HCT116 (cell line): ENCODE results near the gene DOCK4. TPM values are rescaled to one million over a fixed set of nuclear protein-coding genes. Genes with fewer than 3 reads are reported as not detected.

Experiments used
- ATAC-seq: fragments of 200-7000 bp; cut with Tn5 transposase; 2 replicates; pipeline ENCODE4 v1.9.1; 2020; ENCODE audit warnings: mild to moderate bottlenecking, moderate library complexity
- BruUV-seq: library from RNA; stranded (reverse); fragments of 400-500 nt; replicated peaks from 2 replicates; lab custom pipeline; 2021; lab: Mats Ljungman, UMichigan
- CTCF ChIA-PET: fragments of 300-600 bp; sonication (Branson Sonifier 250); formaldehyde crosslinking; loops from one replicate; lab custom pipeline; 2021; ENCODE audit warnings: antibody characterized with exemption; lab: Charles Lee
- POLR2A ChIA-PET: fragments of 300-600, 350-600 bp; sonication (Branson Sonifier 250); formaldehyde crosslinking; loops from one replicate; lab custom pipeline; 2021; ENCODE audit warnings: antibody characterized with exemption; lab: Charles Lee
- RAD21 ChIA-PET, 2 experiments: fragments of 300-600 bp; sonication (Branson Sonifier 250); formaldehyde crosslinking; loops; one replicate each; lab custom pipeline; 2023; ENCODE audit warnings: low total read pairs in 2 of 2; ENCODE audit not compliant: uncharacterized antibody in 2 of 2, unreplicated experiment in 2 of 2, low non-redundant PET in 1 of 2; lab: Charles Lee
- DNase-seq: peaks from one replicate; pipeline ENCODE4 v3.0.0-alpha.2; 2010; ENCODE audit warnings: low read depth, low spot score
- H2AFZ ChIP-seq: fragments of 200-600 bp; shearing (Covaris generic), sonication (generic); 2 replicates; pipeline ENCODE4 v1.6.1; 2017; ENCODE audit warnings: low read depth, mixed run types, mixed read lengths, antibody characterized with exemption, low read length; ENCODE audit not compliant: poor library complexity, severe bottlenecking
- H3K27ac ChIP-seq: 2 replicates; pipeline ENCODE4 v1.5.1; 2012; ENCODE audit warnings: low read depth, low read length
- H3K27me3 ChIP-seq: fragments of 200-600 bp; sonication (generic); 2 replicates; pipeline ENCODE4 v1.6.1; 2016; ENCODE audit warnings: mixed run types, low read length, mixed read lengths; ENCODE audit not compliant: insufficient read depth
- H3K36me3 ChIP-seq, 2 experiments: fragments of 200-500 bp in 1 of 2; fragments of 200-600 bp in 1 of 2; sonication (Bioruptor generic) in 1 of 2; sonication (generic) in 1 of 2; 2 replicates each; pipeline versions ENCODE4 v1.5.1 to v1.6.1; 2014 to 2016; ENCODE audit warnings: low read length in 2 of 2, inconsistent platforms in 1 of 2, mixed read lengths in 1 of 2, mixed run types in 1 of 2; ENCODE audit not compliant: insufficient read depth in 2 of 2, control insufficient read depth in 1 of 2
- H3K4me1 ChIP-seq, 2 experiments: fragments of 200-600 bp in 1 of 2; sonication (generic) in 1 of 2; 2 replicates each; pipeline versions ENCODE4 v1.5.1 to v1.6.1; 2012 to 2017; ENCODE audit warnings: low read length in 2 of 2, inconsistent platforms in 1 of 2, mild to moderate bottlenecking in 1 of 2, mixed read lengths in 1 of 2, mixed run types in 1 of 2, moderate library complexity in 1 of 2; ENCODE audit not compliant: insufficient read depth in 2 of 2, control insufficient read depth in 1 of 2
- H3K4me2 ChIP-seq: fragments of 200-600 bp; sonication (generic); 2 replicates; pipeline ENCODE4 v1.6.1; 2017; ENCODE audit warnings: mixed run types, low read length, mixed read lengths
- H3K4me3 ChIP-seq, 2 experiments: fragments of 200-600 bp in 1 of 2; sonication (generic) in 1 of 2; replicated peaks in 1 of 2; 2 replicates each; pipeline ENCODE4 v1.5.1; 2011 to 2016; ENCODE audit warnings: low read length in 2 of 2, control low read depth in 1 of 2, low read depth in 1 of 2, mild to moderate bottlenecking in 1 of 2, mixed read lengths in 1 of 2, mixed run types in 1 of 2
- H3K79me2 ChIP-seq: fragments of 200-600 bp; sonication (generic); 2 replicates; pipeline ENCODE4 v1.6.1; 2017; ENCODE audit warnings: mild to moderate bottlenecking, mixed run types, low read length, moderate library complexity, mixed read lengths; ENCODE audit not compliant: insufficient read depth
- H3K9ac ChIP-seq: fragments of 200-600 bp; sonication (generic); 2 replicates; pipeline ENCODE4 v1.6.1; 2016; ENCODE audit warnings: low read length, mixed read lengths
- H3K9me2 ChIP-seq: fragments of 200-600 bp; sonication (generic), shearing (Covaris generic); 2 replicates; pipeline ENCODE4 v1.6.1; 2017; ENCODE audit warnings: mixed run types, mild to moderate bottlenecking, moderate library complexity; ENCODE audit not compliant: insufficient read depth
- H3K9me3 ChIP-seq, 2 experiments: fragments of 200-500 bp in 1 of 2; fragments of 200-600 bp in 1 of 2; sonication (Bioruptor generic) in 1 of 2; sonication (generic) in 1 of 2; 2 replicates each; pipeline ENCODE4 v1.6.1; 2014 to 2017; ENCODE audit warnings: low read length in 2 of 2, mixed read lengths in 2 of 2, inconsistent platforms in 1 of 2, low read depth in 1 of 2, mild to moderate bottlenecking in 1 of 2, mixed run types in 1 of 2, moderate library complexity in 1 of 2; ENCODE audit not compliant: control insufficient read depth in 1 of 2, insufficient read depth in 1 of 2
- H4K20me1 ChIP-seq: fragments of 200-600 bp; sonication (generic), shearing (Covaris generic); 2 replicates; pipeline ENCODE4 v1.6.1; 2017; ENCODE audit warnings: mixed run types, mild to moderate bottlenecking, moderate library complexity; ENCODE audit not compliant: insufficient read depth
- CBX3 ChIP-seq: IDR thresholded peaks from 2 replicates; pipeline ENCODE4 v1.6.1; 2012; ENCODE audit warnings: low read depth
- EZH2 ChIP-seq: fragments of 200-600 bp; sonication (generic); IDR thresholded peaks from 2 replicates; pipeline ENCODE4 v1.6.1; 2017; ENCODE audit warnings: antibody characterized with exemption, mixed run types
- FOSL1 ChIP-seq: IDR thresholded peaks from 2 replicates; pipeline ENCODE4 v1.6.1; 2012; ENCODE audit warnings: low read depth
- JUND ChIP-seq: IDR thresholded peaks from 2 replicates; pipeline ENCODE4 v1.6.1; 2012
- MAX ChIP-seq: IDR thresholded peaks from 2 replicates; pipeline ENCODE4 v1.6.1; 2012
- POLR2A ChIP-seq: IDR thresholded peaks from 2 replicates; pipeline ENCODE4 v1.7.0; 2011; ENCODE audit warnings: borderline replicate concordance; ENCODE audit not compliant: insufficient read depth, insufficient read length; ENCODE audit errors: extremely low read depth
- SP1 ChIP-seq: IDR thresholded peaks from 2 replicates; pipeline ENCODE4 v1.6.1; 2012; ENCODE audit warnings: low read depth
- SRF ChIP-seq: IDR thresholded peaks from 2 replicates; pipeline ENCODE4 v1.6.1; 2012; ENCODE audit warnings: low read depth
- YY1 ChIP-seq: IDR thresholded peaks from 2 replicates; pipeline ENCODE4 v1.6.1; 2011; ENCODE audit warnings: low read length, low read depth, moderate library complexity, mild to moderate bottlenecking; ENCODE audit not compliant: insufficient replicate concordance; ENCODE audit errors: extremely low read depth
- ZNF274 ChIP-seq: fragments of 200-500 bp; sonication (Bioruptor generic); IDR thresholded peaks from 2 replicates; pipeline ENCODE4 v1.6.1; 2014; ENCODE audit warnings: mild to moderate bottlenecking, low read depth, low read length, inconsistent platforms
- intact Hi-C: fragments of 100-400 bp; cut with micrococcal nuclease; formaldehyde crosslinking; loops from 2 replicates; pipeline ENCODE4 v1.10.0; 2022
- total RNA-seq: library from RNA; stranded (reverse); gene quantifications from one replicate; pipeline ENCODE4 v1.2.1, GENCODE V29; 2021; ENCODE audit not compliant: unreplicated experiment
- TF ChIP-seq, protein P1 (sequence below): IDR thresholded peaks from 2 replicates; pipeline ENCODE4 v1.6.1; 2011; ENCODE audit warnings: mild to moderate bottlenecking, low read length, moderate library complexity; ENCODE audit not compliant: insufficient replicate concordance; ENCODE audit errors: extremely low read depth
- TF ChIP-seq, protein P2 (sequence below): IDR thresholded peaks from 2 replicates; pipeline ENCODE4 v1.6.1; 2012; ENCODE audit warnings: low read depth

DOCK4 gene
- total RNA-seq, 1 experiment from 2014 or later, result 2.2 TPM

DNA sequence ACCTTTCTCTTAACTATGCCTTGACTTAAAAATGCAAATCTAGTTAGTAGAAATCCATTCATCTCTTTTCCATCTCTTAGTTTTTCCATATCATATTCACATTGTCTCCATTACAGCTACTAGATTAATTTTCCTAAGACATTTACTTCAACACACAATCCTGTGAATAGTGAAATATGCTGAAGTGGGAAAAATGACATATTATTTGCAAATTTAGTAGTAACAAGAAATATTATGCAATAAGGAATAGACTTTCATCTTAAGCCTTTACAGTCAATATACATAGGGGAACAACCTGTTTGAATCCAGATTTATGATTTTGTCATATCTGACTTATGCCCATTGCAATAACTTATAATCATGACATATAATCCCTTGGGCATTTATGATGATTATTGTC lies 366.9 kb downstream of the DOCK4 start (continued):
- TF ChIP-seq, protein P1, sequence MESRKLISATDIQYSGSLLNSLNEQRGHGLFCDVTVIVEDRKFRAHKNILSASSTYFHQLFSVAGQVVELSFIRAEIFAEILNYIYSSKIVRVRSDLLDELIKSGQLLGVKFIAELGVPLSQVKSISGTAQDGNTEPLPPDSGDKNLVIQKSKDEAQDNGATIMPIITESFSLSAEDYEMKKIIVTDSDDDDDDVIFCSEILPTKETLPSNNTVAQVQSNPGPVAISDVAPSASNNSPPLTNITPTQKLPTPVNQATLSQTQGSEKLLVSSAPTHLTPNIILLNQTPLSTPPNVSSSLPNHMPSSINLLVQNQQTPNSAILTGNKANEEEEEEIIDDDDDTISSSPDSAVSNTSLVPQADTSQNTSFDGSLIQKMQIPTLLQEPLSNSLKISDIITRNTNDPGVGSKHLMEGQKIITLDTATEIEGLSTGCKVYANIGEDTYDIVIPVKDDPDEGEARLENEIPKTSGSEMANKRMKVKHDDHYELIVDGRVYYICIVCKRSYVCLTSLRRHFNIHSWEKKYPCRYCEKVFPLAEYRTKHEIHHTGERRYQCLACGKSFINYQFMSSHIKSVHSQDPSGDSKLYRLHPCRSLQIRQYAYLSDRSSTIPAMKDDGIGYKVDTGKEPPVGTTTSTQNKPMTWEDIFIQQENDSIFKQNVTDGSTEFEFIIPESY, result no peak

DNA sequence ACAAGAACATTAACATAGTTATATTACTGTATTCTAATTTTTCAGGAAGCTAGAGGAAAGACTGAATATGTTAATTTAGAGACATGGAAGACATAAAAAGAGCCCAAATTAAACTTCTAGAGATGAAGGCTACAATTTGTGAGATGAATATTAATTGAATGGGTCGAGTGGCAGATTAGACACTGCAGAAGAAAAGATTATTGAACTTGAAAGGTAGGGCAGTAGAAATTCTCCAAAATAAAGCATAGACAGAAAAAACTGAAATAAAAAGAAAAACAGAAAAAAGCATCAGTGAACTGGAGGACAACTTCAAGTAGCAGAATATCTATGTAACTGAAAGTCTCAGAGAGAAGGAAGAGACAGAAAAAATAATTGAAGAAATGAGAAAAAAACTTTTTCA lies 369.6 kb downstream of the DOCK4 start:
- intact Hi-C loops, result no loop called here

More for the DNA sequence above, 369.6 kb downstream of the DOCK4 start:
- H3K27ac ChIP-seq, result no peak overlapping the region
- H2AFZ ChIP-seq, result no peak overlapping the region
- no peaks in the 10 kb centered on the region for H3K4me1 ChIP-seq
- no peak overlapping the region for H3K4me2 ChIP-seq
- ChIA-PET CTCF (interaction anchor here (2.9 kb wide), 1 partner anchor 19 kb away, joined by 9 read pairs; no protein-coding TSS in a partner anchor), RAD21 (no interaction called here), POLR2A (no interaction called here)
- no peak overlapping the region for H3K4me3 ChIP-seq
- H3K27me3 ChIP-seq, result no peaks in the 10 kb centered on the region
- BruUV-seq, result no TSS peak
- H3K9me3 ChIP-seq, result no peaks in the 10 kb centered on the region
- no peaks in the 10 kb centered on the region for H4K20me1 ChIP-seq
- no peak overlapping the region for H3K9ac ChIP-seq
- no peak for ATAC-seq
- no peak for DNase-seq
- no peaks in the 10 kb centered on the region for H3K36me3 ChIP-seq
- no peaks in the 10 kb centered on the region for H3K9me2 ChIP-seq
- no peak for TF ChIP-seq ZNF274
- TF ChIP-seq MAX, result no peak
- TF ChIP-seq FOSL1, result no peak
- no peak for TF ChIP-seq YY1
- no peak for TF ChIP-seq EZH2
- TF ChIP-seq, protein P2, sequence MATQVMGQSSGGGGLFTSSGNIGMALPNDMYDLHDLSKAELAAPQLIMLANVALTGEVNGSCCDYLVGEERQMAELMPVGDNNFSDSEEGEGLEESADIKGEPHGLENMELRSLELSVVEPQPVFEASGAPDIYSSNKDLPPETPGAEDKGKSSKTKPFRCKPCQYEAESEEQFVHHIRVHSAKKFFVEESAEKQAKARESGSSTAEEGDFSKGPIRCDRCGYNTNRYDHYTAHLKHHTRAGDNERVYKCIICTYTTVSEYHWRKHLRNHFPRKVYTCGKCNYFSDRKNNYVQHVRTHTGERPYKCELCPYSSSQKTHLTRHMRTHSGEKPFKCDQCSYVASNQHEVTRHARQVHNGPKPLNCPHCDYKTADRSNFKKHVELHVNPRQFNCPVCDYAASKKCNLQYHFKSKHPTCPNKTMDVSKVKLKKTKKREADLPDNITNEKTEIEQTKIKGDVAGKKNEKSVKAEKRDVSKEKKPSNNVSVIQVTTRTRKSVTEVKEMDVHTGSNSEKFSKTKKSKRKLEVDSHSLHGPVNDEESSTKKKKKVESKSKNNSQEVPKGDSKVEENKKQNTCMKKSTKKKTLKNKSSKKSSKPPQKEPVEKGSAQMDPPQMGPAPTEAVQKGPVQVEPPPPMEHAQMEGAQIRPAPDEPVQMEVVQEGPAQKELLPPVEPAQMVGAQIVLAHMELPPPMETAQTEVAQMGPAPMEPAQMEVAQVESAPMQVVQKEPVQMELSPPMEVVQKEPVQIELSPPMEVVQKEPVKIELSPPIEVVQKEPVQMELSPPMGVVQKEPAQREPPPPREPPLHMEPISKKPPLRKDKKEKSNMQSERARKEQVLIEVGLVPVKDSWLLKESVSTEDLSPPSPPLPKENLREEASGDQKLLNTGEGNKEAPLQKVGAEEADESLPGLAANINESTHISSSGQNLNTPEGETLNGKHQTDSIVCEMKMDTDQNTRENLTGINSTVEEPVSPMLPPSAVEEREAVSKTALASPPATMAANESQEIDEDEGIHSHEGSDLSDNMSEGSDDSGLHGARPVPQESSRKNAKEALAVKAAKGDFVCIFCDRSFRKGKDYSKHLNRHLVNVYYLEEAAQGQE, result no peak
- TF ChIP-seq POLR2A, result no peak
- no peak for TF ChIP-seq SP1
- TF ChIP-seq SRF, result no peak
- TF ChIP-seq JUND, result no peak
- TF ChIP-seq CBX3, result no peak
- no peaks in the 10 kb centered on the region for H3K79me2 ChIP-seq
